Astrocyte (in vitro differentiated cells and primary cell): ENCODE measurements around the gene ZDHHC16.

Source experiments
- EZH2 ChIP-seq: IDR thresholded peaks from 2 replicates; pipeline ENCODE4 v1.6.1; 2012; ENCODE audit warnings: mild to moderate bottlenecking, low read length, inconsistent platforms; ENCODE audit not compliant: insufficient read depth
- TF ChIP-seq, protein P1 (sequence below): IDR thresholded peaks from 2 replicates; pipeline ENCODE4 v1.5.1; 2011; ENCODE audit warnings: low read depth, mild to moderate bottlenecking, inconsistent platforms, low read length, moderate library complexity; ENCODE audit not compliant: insufficient read depth

DNA sequence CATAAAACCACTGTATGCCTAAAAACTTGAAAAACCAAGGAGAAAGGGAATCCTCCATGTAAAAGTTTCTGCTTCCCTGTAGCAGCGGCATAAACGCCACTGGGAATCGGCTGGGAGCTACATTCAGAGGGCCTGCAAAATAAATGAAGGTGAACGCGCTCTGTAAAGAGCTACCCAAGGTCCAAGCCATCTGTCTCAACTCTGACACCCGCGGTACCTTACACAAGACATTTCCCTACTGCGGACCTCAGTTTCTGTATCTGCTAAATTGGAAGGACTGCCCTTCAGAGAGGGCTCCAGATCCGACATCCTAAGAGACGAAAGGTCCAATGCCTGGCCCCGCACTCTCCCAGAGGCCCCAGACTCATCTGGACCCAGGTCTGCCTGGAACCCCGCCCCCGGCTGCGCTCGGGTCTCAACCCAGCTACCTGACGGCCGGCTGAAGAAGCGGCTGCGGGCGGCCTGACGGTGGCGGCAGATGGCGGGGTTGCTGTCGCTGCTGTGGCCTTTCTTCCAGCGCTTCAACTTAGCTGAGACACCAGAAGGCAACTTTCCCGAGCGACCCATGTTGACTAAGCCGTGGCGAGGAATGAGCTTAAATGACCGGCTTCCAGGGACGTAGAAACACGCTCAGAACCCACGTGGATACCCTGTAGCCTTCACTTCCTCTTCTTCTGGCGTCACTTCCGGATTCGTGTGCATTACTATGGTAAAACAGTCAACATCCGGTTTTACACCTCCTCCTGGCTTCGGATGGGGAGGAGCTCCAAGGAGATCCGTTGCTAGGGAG lies 45.1 kb upstream of the ZDHHC16 start, which contains the start of gene RRP12:
- TF ChIP-seq, protein P1, sequence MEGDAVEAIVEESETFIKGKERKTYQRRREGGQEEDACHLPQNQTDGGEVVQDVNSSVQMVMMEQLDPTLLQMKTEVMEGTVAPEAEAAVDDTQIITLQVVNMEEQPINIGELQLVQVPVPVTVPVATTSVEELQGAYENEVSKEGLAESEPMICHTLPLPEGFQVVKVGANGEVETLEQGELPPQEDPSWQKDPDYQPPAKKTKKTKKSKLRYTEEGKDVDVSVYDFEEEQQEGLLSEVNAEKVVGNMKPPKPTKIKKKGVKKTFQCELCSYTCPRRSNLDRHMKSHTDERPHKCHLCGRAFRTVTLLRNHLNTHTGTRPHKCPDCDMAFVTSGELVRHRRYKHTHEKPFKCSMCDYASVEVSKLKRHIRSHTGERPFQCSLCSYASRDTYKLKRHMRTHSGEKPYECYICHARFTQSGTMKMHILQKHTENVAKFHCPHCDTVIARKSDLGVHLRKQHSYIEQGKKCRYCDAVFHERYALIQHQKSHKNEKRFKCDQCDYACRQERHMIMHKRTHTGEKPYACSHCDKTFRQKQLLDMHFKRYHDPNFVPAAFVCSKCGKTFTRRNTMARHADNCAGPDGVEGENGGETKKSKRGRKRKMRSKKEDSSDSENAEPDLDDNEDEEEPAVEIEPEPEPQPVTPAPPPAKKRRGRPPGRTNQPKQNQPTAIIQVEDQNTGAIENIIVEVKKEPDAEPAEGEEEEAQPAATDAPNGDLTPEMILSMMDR, result no peak
- no peak for TF ChIP-seq EZH2
